Renal pelvis (tissue), 4 donors: Measurements from ENCODE around the gene TSPOAP1. TPM values are rescaled to one million over a fixed set of nuclear protein-coding genes. Genes with fewer than 3 reads are reported as not detected.

Experiments used
- DNase-seq: peaks from one replicate; pipeline ENCODE4 v3.0.0-alpha.2; 2013
- polyA plus RNA-seq, 3 donors: library from polyadenylated mRNA; unstranded; fragments of 120-200 nt; gene quantifications; one replicate each; pipeline ENCODE4 v1.2.1, GENCODE V29; 2013; ENCODE audit not compliant: insufficient read length in 3 of 3

TSPOAP1 gene
- polyA plus RNA-seq, 3 donors: 44.2 to 77.0 (median 70.8) TPM

GRCh38 chr17:58330997-58331814 lies 2.6 kb upstream of the TSPOAP1 start:
- no peak for DNase-seq

- DNase-seq: no peak
These were observed 2.0 kb upstream of the TSPOAP1 start for GRCh38 chr17:58330538-58330996.

GRCh38 chr17:58329810-58330537 lies 1.4 kb upstream of the TSPOAP1 start:
- DNase-seq: no peak

GRCh38 chr17:58329035-58329809 lies 627 bp upstream of the TSPOAP1 start:
- DNase-seq: no peak

GRCh38 chr17:58327363-58328194 lies 1.0 kb downstream of the TSPOAP1 start:
- DNase-seq: no peak

- no peak for DNase-seq
These were observed 1.8 kb downstream of the TSPOAP1 start for GRCh38 chr17:58326609-58327362.

- DNase-seq: no peak
These were observed 2.6 kb downstream of the TSPOAP1 start for GRCh38 chr17:58325976-58326468.

GRCh38 chr17:58325289-58325726 lies 3.3 kb downstream of the TSPOAP1 start:
- DNase-seq: no peak

- peak; percentile 60 for DNase-seq
These were observed 3.9 kb downstream of the TSPOAP1 start for GRCh38 chr17:58324409-58325288.

GRCh38 chr17:58324056-58324408 lies 4.6 kb downstream of the TSPOAP1 start:
- DNase-seq: no peak

- DNase-seq: no peak
These were observed 5.1 kb downstream of the TSPOAP1 start for GRCh38 chr17:58323366-58324055.

- DNase-seq: no peak
These were observed 5.9 kb downstream of the TSPOAP1 start for GRCh38 chr17:58322581-58323185.

GRCh38 chr17:58321571-58322525 lies 6.7 kb downstream of the TSPOAP1 start:
- DNase-seq: no peak

- no peak for DNase-seq
These were observed 7.8 kb downstream of the TSPOAP1 start for GRCh38 chr17:58320570-58321323.

- no peak for DNase-seq
These were observed 8.4 kb downstream of the TSPOAP1 start for GRCh38 chr17:58320163-58320558.
